ENCODE data around the gene GAB2.

GAB2 gene

GRCh38 chr11:78399136-78399535 lies 18.5 kb downstream of the GAB2 start:
- DNase-seq: no peak

DNA sequence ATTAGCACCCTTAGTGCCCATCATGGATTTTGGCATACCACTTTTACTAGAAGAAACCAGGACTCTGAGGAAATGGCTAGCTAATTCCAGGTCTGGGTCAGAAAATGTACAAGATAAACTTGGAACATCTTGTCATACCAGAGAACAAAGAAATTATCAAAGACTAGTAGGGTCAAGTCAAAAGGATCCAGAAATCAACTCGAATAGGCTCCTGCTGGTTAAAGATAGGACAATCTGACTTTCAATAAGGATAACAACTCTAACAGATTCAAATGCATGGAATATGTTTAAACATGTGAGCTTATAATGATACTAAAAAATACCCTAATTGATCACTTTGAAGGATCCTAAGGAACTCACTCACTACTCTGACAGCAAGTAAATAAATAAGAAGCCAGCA lies 18.9 kb downstream of the GAB2 start:
- no peak for DNase-seq

DNA sequence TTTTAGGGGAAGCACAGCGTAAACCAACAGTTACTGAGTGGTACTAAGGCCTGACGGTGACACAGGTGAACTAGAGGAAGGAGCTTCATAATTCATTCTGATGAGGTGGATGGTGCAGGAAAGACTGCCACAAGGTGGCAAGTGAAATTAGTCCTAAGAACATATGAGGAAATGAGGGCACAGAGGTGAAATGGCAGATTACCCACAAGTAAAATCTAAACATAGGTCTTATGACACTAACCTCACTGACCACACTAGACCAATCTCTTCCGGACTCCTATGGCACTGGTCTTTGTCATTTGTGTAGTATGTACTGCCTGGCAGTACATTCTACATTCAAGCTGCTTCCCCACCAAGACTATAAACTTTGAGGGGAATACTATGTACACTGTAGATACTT lies 20.2 kb downstream of the GAB2 start:
- no peak for DNase-seq

DNA sequence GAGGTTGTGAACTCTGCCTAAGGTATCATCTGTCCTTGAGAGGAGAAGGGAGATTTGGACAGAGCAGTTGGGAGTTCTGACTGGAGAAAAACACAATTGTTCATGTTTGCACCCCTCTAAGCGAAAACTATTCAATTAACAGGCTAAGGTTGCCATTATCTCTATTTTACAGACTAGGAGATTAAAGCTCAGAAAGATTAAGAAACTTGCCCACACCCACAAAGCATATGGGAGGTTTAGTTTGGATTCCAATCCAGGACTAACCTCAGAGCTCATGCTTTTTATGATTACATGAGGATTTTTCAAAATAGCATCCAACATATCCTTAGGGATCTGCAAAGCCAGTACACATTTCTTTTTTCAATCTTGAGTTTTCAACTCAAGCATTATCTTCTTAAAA lies 22.0 kb downstream of the GAB2 start:
- DNase-seq: no peak

DNA sequence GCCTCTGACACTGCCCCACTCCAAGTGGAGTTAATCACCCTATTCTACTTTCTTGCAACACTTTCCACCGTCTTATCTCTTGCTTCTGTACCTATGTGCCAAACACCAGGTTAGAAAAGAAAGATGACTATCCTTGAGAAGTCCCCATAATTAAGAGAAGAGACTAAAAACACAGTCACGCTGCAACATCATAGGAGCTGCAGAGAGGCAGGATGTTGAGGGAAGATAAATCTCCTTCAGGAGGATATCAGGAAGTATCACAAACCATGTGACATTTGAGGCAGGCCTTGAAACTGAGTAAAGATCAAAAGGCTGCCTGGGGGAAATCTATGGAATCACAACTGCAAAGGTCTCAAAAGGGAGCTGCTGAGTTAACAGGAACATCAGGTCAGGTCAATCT lies 24.8 kb downstream of the GAB2 start:
- DNase-seq: peak; percentile 8 to 17

DNA sequence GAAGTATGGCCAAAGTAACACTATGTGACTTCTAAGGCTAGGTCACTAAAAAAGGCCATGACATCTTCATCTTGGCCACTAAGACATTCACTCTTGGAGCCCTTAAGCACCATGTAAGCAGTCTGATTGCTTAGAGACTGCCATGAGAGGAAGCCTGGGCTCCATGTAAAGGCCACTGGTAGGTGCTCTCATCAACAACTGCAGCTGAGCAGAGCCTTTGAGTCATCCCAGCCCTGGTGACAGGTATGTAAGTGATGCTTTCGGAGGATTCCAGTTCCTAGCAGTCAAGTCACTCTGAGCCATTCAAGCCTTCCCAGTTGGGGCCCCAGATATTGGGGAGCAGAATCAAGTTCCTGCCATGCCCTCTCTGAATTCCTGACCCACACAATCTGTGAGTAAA lies 26.2 kb downstream of the GAB2 start:
- DNase-seq: no peak

GRCh38 chr11:78390809-78391208 lies 26.8 kb downstream of the GAB2 start:
- peak; percentile 13 to 48 for DNase-seq

GRCh38 chr11:78386215-78386941 lies 31.2 kb downstream of the GAB2 start:
- DNase-seq: no peak

DNA sequence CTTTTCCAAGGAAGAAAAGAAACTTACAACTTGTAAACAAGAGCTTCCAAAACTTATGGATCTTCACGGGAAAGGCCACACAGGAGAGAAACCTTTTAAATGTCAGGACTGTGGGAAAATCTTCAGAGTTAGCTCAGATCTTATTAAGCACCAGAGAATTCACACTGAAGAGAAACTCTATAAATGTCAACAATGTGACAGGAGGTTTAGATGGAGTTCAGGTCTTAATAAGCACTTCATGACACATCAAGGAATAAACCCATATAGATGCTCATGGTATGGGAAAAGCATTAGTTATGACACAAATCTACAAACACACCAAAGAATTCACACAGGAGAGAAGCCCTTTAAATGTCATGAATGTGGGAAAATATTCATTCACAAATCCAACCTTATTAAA lies 32.4 kb downstream of the GAB2 start:
- no peak for DNase-seq

GRCh38 chr11:78384231-78384630 lies 33.4 kb downstream of the GAB2 start:
- DNase-seq: no peak

- DNase-seq: no peak
Observed at GRCh38 chr11:78381865-78382264, 35.8 kb downstream of the GAB2 start.

GRCh38 chr11:78380615-78381051 lies 37.0 kb downstream of the GAB2 start:
- DNase-seq: no peak

- peak; percentile 75 to 78 for DNase-seq
Observed at GRCh38 chr11:78379039-78379670, 38.5 kb downstream of the GAB2 start.

DNA sequence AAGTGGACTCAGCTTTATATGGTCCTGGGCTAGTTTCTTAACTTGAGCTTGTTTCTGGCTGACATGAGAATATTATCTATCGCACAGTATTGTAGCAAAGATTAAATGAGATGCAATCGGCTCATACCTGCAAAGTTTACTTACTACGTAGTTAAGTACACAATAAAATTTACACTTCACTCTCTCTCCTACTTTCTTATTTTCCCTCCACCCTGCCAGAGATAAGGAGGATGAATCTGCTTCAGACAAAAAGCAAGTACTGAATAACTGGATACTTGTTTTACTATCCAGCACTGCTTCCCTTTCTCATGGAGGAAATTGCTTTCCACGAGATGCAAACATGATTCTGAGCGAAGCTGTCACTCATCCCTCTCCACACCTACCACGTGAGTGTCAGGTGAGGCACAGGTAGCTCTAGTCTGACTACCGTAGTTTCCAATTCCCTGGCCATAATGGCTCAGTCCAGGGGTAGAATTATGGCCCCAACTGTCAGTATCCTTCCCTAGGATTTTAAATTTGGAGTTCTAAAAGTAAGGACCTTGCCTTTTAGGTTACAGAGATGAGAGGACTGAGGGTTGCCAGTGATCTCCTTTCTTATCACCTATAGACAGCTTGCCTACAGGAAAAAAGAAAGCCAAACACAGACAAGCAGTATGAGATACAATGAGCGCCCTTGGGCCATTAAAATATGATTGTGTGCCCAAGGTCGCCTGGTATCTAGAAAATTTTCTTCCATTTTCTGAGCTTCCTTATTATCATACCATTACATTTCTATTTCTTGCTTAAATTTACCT lies 39.8 kb downstream of the GAB2 start:
- DNase-seq: no peak

GRCh38 chr11:78376858-78377257 lies 40.8 kb downstream of the GAB2 start:
- no peak for DNase-seq

GRCh38 chr11:78374917-78375316 lies 42.7 kb downstream of the GAB2 start:
- DNase-seq: no peak

GRCh38 chr11:78373689-78374088 lies 43.9 kb downstream of the GAB2 start:
- no peak for DNase-seq

DNA sequence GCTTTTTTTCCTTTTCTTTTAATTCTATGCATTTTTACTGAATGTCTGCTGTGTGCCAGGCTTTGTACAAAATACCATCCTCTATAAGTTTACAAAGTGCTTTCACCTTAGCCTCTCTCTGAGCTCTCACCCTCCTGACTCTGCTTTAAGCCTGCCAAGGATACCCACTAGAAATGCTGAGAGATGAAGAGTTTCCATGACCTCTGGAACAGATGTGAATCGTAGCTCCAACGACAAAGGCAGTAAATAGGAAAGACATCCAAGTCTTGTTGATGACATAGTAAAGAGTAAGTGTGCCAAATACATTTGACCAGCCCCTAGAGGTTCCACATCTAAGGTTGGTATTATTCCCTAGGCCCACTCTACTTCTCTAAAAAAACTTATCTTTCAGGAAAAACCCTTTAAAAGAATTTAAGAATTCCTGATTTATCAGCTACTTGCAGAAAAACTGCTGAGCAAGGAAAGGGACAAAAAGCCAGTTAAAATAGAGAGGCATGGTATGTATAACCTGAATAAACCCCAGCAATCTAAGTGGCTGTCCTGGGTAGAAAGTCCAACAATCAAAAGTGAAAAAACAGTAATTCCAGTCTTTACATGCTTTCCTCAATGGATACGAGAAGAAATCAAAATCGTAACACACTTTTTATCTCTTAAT lies 45.4 kb downstream of the GAB2 start:
- DNase-seq: no peak

DNA sequence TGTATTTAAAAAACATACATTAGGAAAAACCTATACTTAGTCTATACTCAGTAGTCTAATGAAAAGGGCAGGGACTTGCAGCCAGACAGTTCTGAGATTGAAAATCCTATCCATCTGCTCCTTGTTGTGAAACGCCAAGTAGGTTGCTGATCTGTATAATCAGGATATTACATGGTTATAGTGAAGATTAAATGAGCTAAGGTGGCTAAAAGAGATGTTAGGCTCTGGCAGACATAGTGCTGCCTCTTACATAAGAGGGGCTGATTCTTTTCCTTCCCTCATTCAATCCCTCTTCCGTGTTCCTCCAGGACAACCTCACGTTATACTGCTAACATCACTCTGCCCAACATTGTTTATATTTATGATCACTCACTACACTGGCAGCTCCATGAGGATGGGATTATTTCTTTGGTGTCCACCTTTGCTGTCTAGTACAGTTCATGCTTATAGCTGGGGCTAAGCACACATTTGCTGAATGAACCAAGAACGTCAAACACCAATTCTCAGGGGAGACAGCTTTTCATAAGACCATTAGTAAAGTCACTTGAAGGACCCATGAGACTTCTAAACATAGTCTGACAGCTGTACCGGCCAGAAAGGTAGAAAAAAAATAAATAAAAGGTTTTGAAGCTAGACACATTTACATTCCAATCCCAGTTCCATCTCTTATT lies 46.3 kb downstream of the GAB2 start:
- no peak for DNase-seq

- DNase-seq: no peak
Observed at GRCh38 chr11:78370406-78371172, 47.0 kb downstream of the GAB2 start.

DNA sequence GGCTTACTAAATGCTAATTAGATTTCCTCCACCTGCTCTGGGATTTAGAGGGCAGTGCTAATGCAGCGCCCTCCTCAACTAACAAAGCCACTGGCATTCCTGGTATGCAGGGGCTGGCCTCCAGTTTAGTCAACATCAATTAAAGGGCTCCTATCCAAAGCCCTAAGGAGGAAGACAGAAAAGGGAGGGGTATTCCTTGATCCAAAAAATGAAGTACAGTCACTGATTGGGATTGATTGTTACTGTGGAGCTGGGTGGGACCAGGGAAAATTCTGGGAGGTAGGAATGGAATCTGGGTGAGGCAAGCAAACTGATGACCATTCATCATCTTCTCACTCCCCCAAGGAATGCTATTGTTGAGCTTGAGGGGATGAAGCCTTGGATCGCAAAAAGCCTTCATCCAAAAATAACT lies 52.2 kb downstream of the GAB2 start:
- DNase-seq: no peak

DNA sequence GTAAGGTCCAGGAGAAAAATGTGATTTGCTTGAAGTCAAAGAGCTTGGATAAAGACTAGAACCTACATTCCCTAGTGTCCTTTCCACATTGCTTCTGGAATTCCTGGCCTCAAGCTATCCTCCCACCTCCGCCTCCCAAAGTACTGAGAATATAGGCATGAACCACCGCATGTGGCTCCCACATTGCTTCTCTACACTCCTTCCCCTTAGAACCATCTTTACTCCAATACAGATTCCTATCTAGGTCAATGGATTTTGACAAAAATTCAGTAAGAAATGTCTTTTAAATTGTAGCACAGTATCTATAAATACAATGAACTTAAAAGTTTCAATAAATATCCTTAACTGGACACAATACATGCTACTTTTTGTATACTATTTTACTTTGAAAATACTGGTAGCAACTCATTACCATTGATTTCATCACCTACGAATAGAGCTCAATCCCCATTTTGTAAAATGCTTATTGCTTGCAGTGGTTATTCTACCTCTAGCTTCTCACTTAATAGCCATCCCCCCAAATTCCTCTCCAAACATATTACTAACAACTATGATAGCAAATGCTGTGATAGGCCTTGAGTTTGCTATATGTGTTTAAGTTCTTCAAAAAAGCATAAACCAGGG lies 53.4 kb downstream of the GAB2 start:
- DNase-seq: no peak

Measured in Kasumi-1 (cell line).